IPS DF 6.9 (cell line): ENCODE data around the gene XRRA1.
A peak's percentile ranks its signal among the peaks of the same experiment; 100 is the strongest.

Source experiments
- DNase-seq: peaks from one replicate; pipeline ENCODE4 v3.0.0-alpha.2; 2013; ENCODE audit warnings: low read depth, low spot score
- H3K27ac ChIP-seq: one replicate; pipeline ENCODE4 v1.5.1; 2013; ENCODE audit warnings: low read length, control low read depth
- H3K27me3 ChIP-seq: 2 replicates; pipeline ENCODE4 v1.6.1; 2013; ENCODE audit warnings: mild to moderate bottlenecking, low read length; ENCODE audit not compliant: control insufficient read depth, insufficient read depth
- H3K36me3 ChIP-seq: 2 replicates; pipeline ENCODE4 v1.6.1; 2013; ENCODE audit warnings: low read length; ENCODE audit not compliant: control insufficient read depth, insufficient read depth
- H3K4me1 ChIP-seq: 2 replicates; pipeline ENCODE4 v1.6.1; 2013; ENCODE audit warnings: low read length; ENCODE audit not compliant: control insufficient read depth, insufficient read depth
- H3K4me3 ChIP-seq: 2 replicates; pipeline ENCODE4 v1.5.1; 2013; ENCODE audit warnings: mild to moderate bottlenecking, low read length
- H3K9me3 ChIP-seq: 2 replicates; pipeline ENCODE4 v1.6.1; 2013; ENCODE audit warnings: low read length, inconsistent platforms; ENCODE audit not compliant: control insufficient read depth, insufficient read depth
- WGBS: extraction: QIAGEN DNeasy Blood & Tissue Kit; methylation state at CpG from one replicate; pipeline ENCODE4 v1.1.7; 2013; ENCODE audit warnings: mixed read lengths, missing lambda C conversion rate; ENCODE audit not compliant: insufficient read length, insufficient coverage; 5-methylcytosine and 5-hydroxymethylcytosine counted together

The XRRA1 gene

DNA sequence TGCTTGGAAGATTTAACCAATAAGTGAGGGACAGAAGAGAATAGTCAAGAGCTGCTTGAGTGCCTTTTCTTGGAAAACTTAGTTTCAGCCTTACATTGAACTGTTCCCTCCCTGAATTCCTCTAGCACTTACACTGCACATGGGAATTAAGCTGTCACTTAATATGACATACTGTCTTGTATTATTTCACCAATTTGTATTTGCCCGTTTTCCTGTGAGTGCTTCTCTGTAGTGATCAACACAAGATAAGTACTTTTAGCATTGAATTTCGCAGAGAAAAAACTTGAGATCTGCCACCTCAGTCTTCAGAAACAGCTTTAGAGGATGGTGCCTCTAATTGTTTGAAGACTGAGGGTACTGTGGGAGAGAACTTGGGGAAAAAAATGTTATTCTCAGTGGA, 3.9 kb upstream of the XRRA1 start:
- H3K4me3 ChIP-seq: no peak overlapping the region
- no peaks in the 10 kb centered on the region for H3K4me1 ChIP-seq
- no peaks in the 10 kb centered on the region for H3K27me3 ChIP-seq
- no peak overlapping the region for H3K27ac ChIP-seq
- DNase-seq: no peak
- no peaks in the 10 kb centered on the region for H3K9me3 ChIP-seq
- no CpG with 5 or more reads among the region's 2 CpGs for WGBS
- H3K36me3 ChIP-seq: no peaks in the 10 kb centered on the region; the same call in 1 of the 2 replicates

DNA sequence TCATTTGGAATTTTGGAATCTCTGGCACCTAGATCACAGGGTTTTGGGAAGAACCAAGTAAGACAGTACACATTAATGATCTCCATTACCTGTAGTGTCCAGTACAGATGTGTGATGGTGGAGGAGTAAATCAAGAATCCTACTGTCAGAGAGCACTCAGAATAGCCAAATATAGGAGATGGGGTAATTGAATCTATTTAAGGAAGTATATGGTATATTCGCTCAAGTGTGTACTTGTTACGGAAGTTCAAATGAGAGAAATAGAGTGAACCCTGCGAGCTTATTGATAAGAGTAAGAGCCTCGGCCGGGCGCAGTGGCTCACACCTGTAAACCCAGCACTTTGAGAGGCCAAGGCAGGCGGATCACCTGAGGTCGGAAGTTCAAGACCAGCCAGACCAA, 2.3 kb upstream of the XRRA1 start:
- WGBS: no CpG with 5 or more reads among the region's 8 CpGs
- Histone ChIP-seq H3K9me3 (no peaks in the 10 kb centered on the region), H3K36me3 (no peaks in the 10 kb centered on the region; the same call in 1 of the 2 replicates), H3K27ac (no peak overlapping the region), H3K27me3 (no peaks in the 10 kb centered on the region), H3K4me3 (no peak overlapping the region), H3K4me1 (no peaks in the 10 kb centered on the region)
- DNase-seq: no peak

- WGBS: no CpG with 5 or more reads among the region's 2 CpGs
- H3K27ac ChIP-seq: no peak overlapping the region
- H3K27me3 ChIP-seq: no peaks in the 10 kb centered on the region
- no peak overlapping the region for H3K4me3 ChIP-seq
- H3K9me3 ChIP-seq: no peaks in the 10 kb centered on the region
- no peaks in the 10 kb centered on the region for H3K4me1 ChIP-seq
- H3K36me3 ChIP-seq: no peaks in the 10 kb centered on the region; the same call in 1 of the 2 replicates
- no peak for DNase-seq
Measured at GRCh38 chr11:74950374-74950969, 1.6 kb upstream of the XRRA1 start.

DNA sequence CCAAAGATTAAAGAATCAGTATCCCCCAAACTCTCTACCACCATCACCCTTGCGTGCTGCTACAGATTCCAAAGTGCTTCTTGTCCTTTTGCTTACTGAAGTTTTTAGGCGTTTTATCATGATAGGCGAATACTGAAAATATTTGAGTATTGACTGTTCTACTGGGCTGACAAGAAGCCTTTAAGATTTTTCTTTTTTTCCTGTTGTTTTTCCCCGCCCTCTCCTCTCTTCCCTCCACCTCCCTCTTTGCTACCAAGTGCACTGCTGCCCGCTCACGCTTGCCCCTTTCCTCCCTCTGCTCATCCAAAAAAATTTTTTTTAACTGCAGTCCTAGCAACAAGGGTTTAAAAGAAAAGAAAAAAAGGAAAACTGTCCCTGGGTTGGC, 854 bp upstream of the XRRA1 start:
- WGBS: no CpG with 5 or more reads among the region's 6 CpGs
- no peak overlapping the region for H3K27ac ChIP-seq
- H3K4me1 ChIP-seq: no peaks in the 10 kb centered on the region
- H3K4me3 ChIP-seq: peak overlapping the region; percentile 73; the same call in 1 of the 2 replicates
- no peaks in the 10 kb centered on the region; the same call in 1 of the 2 replicates for H3K36me3 ChIP-seq
- no peak for DNase-seq
- no peaks in the 10 kb centered on the region for H3K27me3 ChIP-seq
- H3K9me3 ChIP-seq: no peaks in the 10 kb centered on the region

- Histone ChIP-seq H3K4me3 (peak overlapping the region; percentile 73; the same call in 1 of the 2 replicates), H3K27me3 (no peaks in the 10 kb centered on the region), H3K36me3 (no peaks in the 10 kb centered on the region), H3K9me3 (no peaks in the 10 kb centered on the region), H3K27ac (no peak overlapping the region), H3K4me1 (no peaks in the 10 kb centered on the region)
- no CpG with 5 or more reads among the region's 9 CpGs for WGBS
- no peak for DNase-seq
Measured at GRCh38 chr11:74948546-74948897, 369 bp downstream of the XRRA1 start.

GRCh38 chr11:74942073-74942759, 6.7 kb downstream of the XRRA1 start:
- no peak for DNase-seq
- no CpG with 5 or more reads among the region's 5 CpGs for WGBS
- H3K9me3 ChIP-seq: no peaks in the 10 kb centered on the region
- H3K36me3 ChIP-seq: no peaks in the 10 kb centered on the region
- H3K27me3 ChIP-seq: no peaks in the 10 kb centered on the region
- no peak overlapping the region for H3K4me3 ChIP-seq
- no peaks in the 10 kb centered on the region for H3K4me1 ChIP-seq
- no peak overlapping the region for H3K27ac ChIP-seq

GRCh38 chr11:74941492-74941891, 7.4 kb downstream of the XRRA1 start:
- no peaks in the 10 kb centered on the region for H3K27me3 ChIP-seq
- H3K27ac ChIP-seq: no peak overlapping the region
- no peaks in the 10 kb centered on the region for H3K9me3 ChIP-seq
- H3K36me3 ChIP-seq: no peaks in the 10 kb centered on the region
- H3K4me3 ChIP-seq: no peak overlapping the region
- no peak for DNase-seq
- H3K4me1 ChIP-seq: no peaks in the 10 kb centered on the region

- no peaks in the 10 kb centered on the region for H3K4me1 ChIP-seq
- H3K27me3 ChIP-seq: no peaks in the 10 kb centered on the region
- no peak overlapping the region for H3K4me3 ChIP-seq
- no peaks in the 10 kb centered on the region; the same call in 1 of the 2 replicates for H3K36me3 ChIP-seq
- no CpG with 5 or more reads among the region's 5 CpGs for WGBS
- no peaks in the 10 kb centered on the region; the same call in 1 of the 2 replicates for H3K9me3 ChIP-seq
- no peak for DNase-seq
- no peak overlapping the region for H3K27ac ChIP-seq
Measured at GRCh38 chr11:74937696-74938475, 11.0 kb downstream of the XRRA1 start.

DNA sequence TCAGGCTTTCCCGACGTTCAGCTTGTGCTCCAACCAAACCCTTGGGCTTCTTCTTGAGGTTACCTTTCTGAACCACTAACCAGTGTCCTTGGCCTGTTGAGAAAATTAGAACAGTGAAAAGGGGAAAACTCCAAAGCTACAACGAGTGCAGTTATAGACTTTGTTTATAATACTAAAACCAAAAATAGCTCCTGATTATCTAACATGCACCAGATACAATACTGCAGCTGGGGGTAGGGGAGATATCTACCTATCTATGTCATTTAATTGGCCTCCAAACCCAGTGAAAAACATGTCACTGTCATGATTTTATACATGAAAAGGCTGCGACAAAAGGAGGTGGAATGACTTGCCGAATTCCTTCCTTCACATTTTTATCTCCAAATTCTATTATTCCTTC, 11.9 kb downstream of the XRRA1 start:
- H3K4me3 ChIP-seq: no peak overlapping the region
- H3K27ac ChIP-seq: no peak overlapping the region
- DNase-seq: no peak
- H3K4me1 ChIP-seq: no peaks in the 10 kb centered on the region
- WGBS: no CpG with 5 or more reads among the region's 5 CpGs
- no peaks in the 10 kb centered on the region; the same call in 1 of the 2 replicates for H3K36me3 ChIP-seq
- no peaks in the 10 kb centered on the region for H3K27me3 ChIP-seq
- H3K9me3 ChIP-seq: no peaks in the 10 kb centered on the region; the same call in 1 of the 2 replicates

- WGBS: no CpG with 5 or more reads among the region's 2 CpGs
- Histone ChIP-seq H3K27me3 (no peaks in the 10 kb centered on the region), H3K27ac (no peak overlapping the region), H3K4me3 (no peak overlapping the region), H3K36me3 (no peaks in the 10 kb centered on the region; the same call in 1 of the 2 replicates), H3K9me3 (no peaks in the 10 kb centered on the region; the same call in 1 of the 2 replicates), H3K4me1 (no peaks in the 10 kb centered on the region)
- DNase-seq: no peak
Measured at GRCh38 chr11:74936087-74936486, 12.8 kb downstream of the XRRA1 start.
